HPDE6-E6E7 (cell line): ENCODE measurements around the gene HCLS1.
"Not testable (repeated sequence)": the region's sequence is repeated elsewhere in the genome, so short reads cannot be mapped to it uniquely, and the experiment has no call there.

Source experiments
- DNase-seq: peaks from one replicate; pipeline ENCODE4 v3.0.0; 2011; ENCODE audit warnings: missing footprints; ENCODE audit errors: extremely low spot score

HCLS1 gene

GRCh38 chr3:121598564-121598963 is 62.1 kb downstream of the HCLS1 start:
- DNase-seq, result no peak

- no peak for DNase-seq
These were observed 64.8 kb downstream of the HCLS1 start for GRCh38 chr3:121595765-121596406.

GRCh38 chr3:121594850-121595249 is 65.9 kb downstream of the HCLS1 start:
- DNase-seq, result no peak

GRCh38 chr3:121593806-121594205 is 66.9 kb downstream of the HCLS1 start:
- DNase-seq, result not testable (repeated sequence)

GRCh38 chr3:121592856-121593702 is 67.6 kb downstream of the HCLS1 start, which contains the start of gene FBXO40:
Gene FBXO40 (plus strand): TSS chr3:121593379. CDS start chr3:121620576, 27,197 bp downstream.
- DNase-seq, result no peak

- no peak for DNase-seq
These were observed 76.3 kb downstream of the HCLS1 start for GRCh38 chr3:121584418-121584817.

GRCh38 chr3:121581691-121582090 is 79.0 kb downstream of the HCLS1 start:
- DNase-seq, result no peak
